Spleen (tissue), 11 donors: ENCODE data around the gene ALKBH5. TPM values are rescaled to one million over a fixed set of nuclear protein-coding genes. Genes with fewer than 3 reads are reported as not detected.

Experiments used
- DNase-seq: peaks from one replicate; pipeline ENCODE4 v3.0.0-alpha.2; 2020
- H3K27ac ChIP-seq, 8 donors: fragments of 200-600 bp; sonication (generic) in 7 of 8; 1 replicate in 4 of 8; 2 replicates in 4 of 8; pipeline versions ENCODE4 v1.5.0 to v1.8.0; 2016 to 2021; ENCODE audit warnings: inconsistent platforms in 4 of 8, mild to moderate bottlenecking in 4 of 8, moderate library complexity in 1 of 8
- H3K27me3 ChIP-seq, 7 donors: fragments of 200-600 bp; sonication (generic) in 6 of 7; replicated peaks in 1 of 7; 1 replicate in 4 of 7; 2 replicates in 3 of 7; pipeline versions ENCODE4 v1.5.0 to v1.8.0; 2016 to 2021; ENCODE audit warnings: inconsistent platforms in 3 of 7, mild to moderate bottlenecking in 1 of 7
- H3K36me3 ChIP-seq, 6 donors: fragments of 200-600 bp; sonication (generic) in 5 of 6; 1 replicate in 4 of 6; 2 replicates in 2 of 6; pipeline versions ENCODE4 v1.5.0 to v1.8.0; 2016 to 2021; ENCODE audit warnings: inconsistent platforms in 2 of 6
- H3K4me1 ChIP-seq, 6 donors: fragments of 200-600 bp; sonication (generic) in 5 of 6; 1 replicate in 3 of 6; 2 replicates in 3 of 6; pipeline versions ENCODE4 v1.5.0 to v1.8.0; 2016 to 2021; ENCODE audit warnings: inconsistent platforms in 3 of 6
- H3K4me3 ChIP-seq, 8 donors: fragments of 200-600 bp; sonication (generic) in 7 of 8; 1 replicate in 4 of 8; 2 replicates in 4 of 8; pipeline versions ENCODE4 v1.5.0 to v1.8.0; 2016 to 2021; ENCODE audit warnings: inconsistent platforms in 4 of 8, mild to moderate bottlenecking in 4 of 8, moderate library complexity in 2 of 8
- H3K9me3 ChIP-seq, 8 donors: fragments of 200-600 bp; sonication (generic) in 7 of 8; 1 replicate in 4 of 8; 2 replicates in 4 of 8; pipeline versions ENCODE4 v1.5.0 to v1.8.0; 2016 to 2021; ENCODE audit warnings: inconsistent platforms in 4 of 8
- POLR2A ChIP-seq, 3 donors: fragments of 450-650 bp; IDR thresholded peaks; one replicate each; pipeline ENCODE4 v1.5.1; 2017; ENCODE audit warnings: antibody characterized with exemption in 3 of 3, mild to moderate bottlenecking in 1 of 3
- POLR2AphosphoS5 ChIP-seq, 3 donors: sonication (generic); formaldehyde crosslinking; IDR thresholded peaks; one replicate each; pipeline ENCODE4 v1.5.1; 2017; ENCODE audit warnings: antibody characterized with exemption in 3 of 3
- WGBS, 5 donors: extraction: QIAGEN DNeasy Blood & Tissue Kit in 3 of 5; methylation state at CpG; one replicate each; pipeline versions ENCODE4 v1.1.5 to v1.1.7; 2013 to 2018; 5-methylcytosine and 5-hydroxymethylcytosine counted together
- intact Hi-C: fragments of 100-400 bp; cut with DNase I; formaldehyde crosslinking; loops from one replicate; pipeline ENCODE4 v1.15.0; 2023; ENCODE audit warnings: low total_unique reads
- polyA plus RNA-seq, 3 donors: library from polyadenylated mRNA; stranded (reverse); fragments of 200-250 nt; gene quantifications; one replicate each; pipeline ENCODE4 v1.2.1, GENCODE V29; 2013
- total RNA-seq, 7 donors: library from RNA; depleted of rRNA in 3 of 7; stranded (reverse); fragments of >200 nt in 3 of 7; fragmentation: NEBNext Ultra II Directional in 4 of 7; extraction: Animal tissue kit (Norgen Biotek cat#: 25700) in 4 of 7; gene quantifications; one replicate each; pipeline versions ENCODE4 v1.1.0 to v1.2.1, GENCODE V29; 2016 to 2021
- TF ChIP-seq, protein P1 (sequence below), 11 experiments: fragments of 200-600 bp in 7 of 11; fragments of 450-650 bp in 4 of 11; sonication (generic) in 4 of 11; IDR thresholded peaks in 8 of 11; conservative IDR thresholded peaks in 3 of 11; 1 replicate in 7 of 11; 2 replicates in 4 of 11; pipeline versions ENCODE4 v1.4.0 to v1.8.0; 2016 to 2021; ENCODE audit warnings: antibody characterized with exemption in 11 of 11, inconsistent platforms in 4 of 11, mild to moderate bottlenecking in 1 of 11
- donor health status: healthy with polysubstance abuse.
- donor health status: DM: no; HTN: no; CAD: no; lungs with moderate emphysema.
- donor health status: DM: no; HTN: no; CAD: no.
- donor health status: Bipolar disorder and iron deficiency.
- donor health status: healthy.
- donor health status: DM: no; HTN: no; CAD: no.
- donor health status: DM: yes; HTN: yes; CAD: no.

Gene ALKBH5
- total and polyA plus RNA-seq, 10 donors, result 27.1 to 120 (median 94.3) TPM

- peaks cover 38 to 49% (median 43%) of the 10 kb centered on the region in 6 donors for H3K4me1 ChIP-seq
- H3K27ac ChIP-seq, result peak overlapping the region; percentile 97 to 100 (median 98)
- peak; percentile 97 for DNase-seq
- no peaks in the 10 kb centered on the region for H3K27me3 ChIP-seq
- H3K36me3 ChIP-seq, result peaks cover 0 to 16% (median 0%) of the 10 kb centered on the region in 6 donors
- intact Hi-C loops, result no loop called here
- H3K4me3 ChIP-seq, result peak overlapping the region; percentile 73 to 94 (median 85)
- WGBS, 5 donors, result 0 to 2% (median 0%) methylated on average over 15 to 33 of the region's 33 CpGs
- H3K9me3 ChIP-seq, result no peaks in the 10 kb centered on the region
- peak in 1 of 3 donors; percentile 18 for TF ChIP-seq POLR2A (IDR thresholded peaks at IDR 0.05)
- peak in 2 of 3 donors; percentile 76 to 80 for TF ChIP-seq POLR2AphosphoS5 (IDR thresholded peaks at IDR 0.05)
- TF ChIP-seq, protein P1, sequence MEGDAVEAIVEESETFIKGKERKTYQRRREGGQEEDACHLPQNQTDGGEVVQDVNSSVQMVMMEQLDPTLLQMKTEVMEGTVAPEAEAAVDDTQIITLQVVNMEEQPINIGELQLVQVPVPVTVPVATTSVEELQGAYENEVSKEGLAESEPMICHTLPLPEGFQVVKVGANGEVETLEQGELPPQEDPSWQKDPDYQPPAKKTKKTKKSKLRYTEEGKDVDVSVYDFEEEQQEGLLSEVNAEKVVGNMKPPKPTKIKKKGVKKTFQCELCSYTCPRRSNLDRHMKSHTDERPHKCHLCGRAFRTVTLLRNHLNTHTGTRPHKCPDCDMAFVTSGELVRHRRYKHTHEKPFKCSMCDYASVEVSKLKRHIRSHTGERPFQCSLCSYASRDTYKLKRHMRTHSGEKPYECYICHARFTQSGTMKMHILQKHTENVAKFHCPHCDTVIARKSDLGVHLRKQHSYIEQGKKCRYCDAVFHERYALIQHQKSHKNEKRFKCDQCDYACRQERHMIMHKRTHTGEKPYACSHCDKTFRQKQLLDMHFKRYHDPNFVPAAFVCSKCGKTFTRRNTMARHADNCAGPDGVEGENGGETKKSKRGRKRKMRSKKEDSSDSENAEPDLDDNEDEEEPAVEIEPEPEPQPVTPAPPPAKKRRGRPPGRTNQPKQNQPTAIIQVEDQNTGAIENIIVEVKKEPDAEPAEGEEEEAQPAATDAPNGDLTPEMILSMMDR (IDR thresholded peaks at IDR 0.05 in 8 of 11, conservative IDR thresholded peaks at IDR 0.05 in 3 of 11), result peak in 1 of 11 experiments; percentile 23
These were observed 672 bp upstream of the ALKBH5 start for GRCh38 chr17:18182978-18183333.

DNA sequence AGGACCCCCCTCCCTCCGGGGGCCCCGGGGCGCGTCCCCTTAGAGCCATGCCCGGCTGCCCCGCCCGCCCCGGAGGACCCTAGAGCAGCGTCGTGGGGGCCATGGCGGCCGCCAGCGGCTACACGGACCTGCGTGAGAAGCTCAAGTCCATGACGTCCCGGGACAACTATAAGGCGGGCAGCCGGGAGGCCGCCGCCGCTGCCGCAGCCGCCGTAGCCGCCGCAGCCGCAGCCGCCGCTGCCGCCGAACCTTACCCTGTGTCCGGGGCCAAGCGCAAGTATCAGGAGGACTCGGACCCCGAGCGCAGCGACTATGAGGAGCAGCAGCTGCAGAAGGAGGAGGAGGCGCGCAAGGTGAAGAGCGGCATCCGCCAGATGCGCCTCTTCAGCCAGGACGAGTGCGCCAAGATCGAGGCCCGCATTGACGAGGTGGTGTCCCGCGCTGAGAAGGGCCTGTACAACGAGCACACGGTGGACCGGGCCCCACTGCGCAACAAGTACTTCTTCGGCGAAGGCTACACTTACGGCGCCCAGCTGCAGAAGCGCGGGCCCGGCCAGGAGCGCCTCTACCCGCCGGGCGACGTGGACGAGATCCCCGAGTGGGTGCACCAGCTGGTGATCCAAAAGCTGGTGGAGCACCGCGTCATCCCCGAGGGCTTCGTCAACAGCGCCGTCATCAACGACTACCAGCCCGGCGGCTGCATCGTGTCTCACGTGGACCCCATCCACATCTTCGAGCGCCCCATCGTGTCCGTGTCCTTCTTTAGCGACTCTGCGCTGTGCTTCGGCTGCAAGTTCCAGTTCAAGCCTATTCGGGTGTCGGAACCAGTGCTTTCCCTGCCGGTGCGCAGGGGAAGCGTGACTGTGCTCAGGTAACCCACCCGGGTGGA is 759 bp downstream of the ALKBH5 start:
- intact Hi-C loops, result no loop called here
- Histone ChIP-seq H3K4me3 (peak overlapping the region; percentile 73 to 94 (median 85)), H3K9me3 (no peaks in the 10 kb centered on the region), H3K27ac (peak overlapping the region; percentile 97 to 100 (median 98)), H3K4me1 (peaks cover 47 to 64% (median 57%) of the 10 kb centered on the region in 6 donors), H3K36me3 (peaks cover 0 to 30% (median 0%) of the 10 kb centered on the region in 6 donors), H3K27me3 (no peaks in the 10 kb centered on the region)
- WGBS, 5 donors, result 0 to 1% (median 1%) methylated on average over 20 to 92 of the region's 92 CpGs
- TF ChIP-seq, protein P1 (IDR thresholded peaks at IDR 0.05 in 8 of 11, conservative IDR thresholded peaks at IDR 0.05 in 3 of 11), result peak in 2 of 11 experiments; percentile 5 to 10
- TF ChIP-seq POLR2A (IDR thresholded peaks at IDR 0.05) (no peak), POLR2AphosphoS5 (IDR thresholded peaks at IDR 0.05) (peak; percentile 43 to 84 (median 64))
- DNase-seq, result peak; percentile 92

- TF ChIP-seq POLR2A (IDR thresholded peaks at IDR 0.05), result no peak
- TF ChIP-seq POLR2AphosphoS5 (IDR thresholded peaks at IDR 0.05), result no peak
- TF ChIP-seq, protein P1 (IDR thresholded peaks at IDR 0.05 in 8 of 11, conservative IDR thresholded peaks at IDR 0.05 in 3 of 11), result no peak
- Histone ChIP-seq H3K4me1 (peaks cover 54 to 74% (median 67%) of the 10 kb centered on the region in 6 donors), H3K36me3 (peaks cover 0 to 40% (median 0%) of the 10 kb centered on the region in 6 donors), H3K4me3 (peak overlapping the region; percentile 73 to 94 (median 85)), H3K9me3 (no peaks in the 10 kb centered on the region), H3K27me3 (no peaks in the 10 kb centered on the region), H3K27ac (peak overlapping the region in 7 of 8 donors; percentile 41 to 99 (median 98))
- 19 to 45% (median 33%) methylated on average over 3 of the region's 3 CpGs for WGBS, 5 donors
- intact Hi-C loops, result no loop called here
- DNase-seq, result no peak
These were observed 1.8 kb downstream of the ALKBH5 start for GRCh38 chr17:18185391-18185790.
